WI38 (cell line): ENCODE data around the gene PCLO.
"Not testable (repeated sequence)": the region's sequence is repeated elsewhere in the genome, so short reads cannot be mapped to it uniquely, and the experiment has no call there.

Source experiments
- H3K4me3 ChIP-seq: 2 replicates; pipeline ENCODE4 v1.5.1; 2011; ENCODE audit warnings: low read depth, mild to moderate bottlenecking, control low read depth, low read length
- CTCF ChIP-seq: IDR thresholded peaks from 2 replicates; pipeline ENCODE4 v1.5.1; 2012; ENCODE audit warnings: low read depth, mild to moderate bottlenecking, control low read depth, low read length

PCLO gene

GRCh38 chr7:83085299-83085698, 77.4 kb downstream of the PCLO start:
- no peak overlapping the region for H3K4me3 ChIP-seq
- TF ChIP-seq CTCF: no peak

DNA sequence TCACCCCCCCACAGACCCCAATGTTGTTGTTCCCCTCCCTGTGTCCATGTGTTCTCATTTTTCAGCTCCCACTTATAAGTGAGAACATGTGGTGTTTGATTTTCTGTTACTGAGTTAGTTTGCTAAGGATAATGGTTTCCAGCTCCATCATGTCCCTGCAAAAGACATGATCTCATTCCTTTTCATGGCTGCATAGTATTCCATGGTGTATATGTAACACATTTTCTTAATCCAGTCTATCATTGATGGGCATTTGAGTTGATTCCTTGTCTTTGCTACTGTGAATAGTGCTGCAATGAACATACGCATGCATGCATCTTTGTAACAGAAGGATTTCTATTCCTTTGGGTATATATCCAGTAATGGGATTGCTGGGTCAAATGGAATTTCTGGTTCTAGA, 82.8 kb downstream of the PCLO start:
- H3K4me3 ChIP-seq: not testable (repeated sequence)

DNA sequence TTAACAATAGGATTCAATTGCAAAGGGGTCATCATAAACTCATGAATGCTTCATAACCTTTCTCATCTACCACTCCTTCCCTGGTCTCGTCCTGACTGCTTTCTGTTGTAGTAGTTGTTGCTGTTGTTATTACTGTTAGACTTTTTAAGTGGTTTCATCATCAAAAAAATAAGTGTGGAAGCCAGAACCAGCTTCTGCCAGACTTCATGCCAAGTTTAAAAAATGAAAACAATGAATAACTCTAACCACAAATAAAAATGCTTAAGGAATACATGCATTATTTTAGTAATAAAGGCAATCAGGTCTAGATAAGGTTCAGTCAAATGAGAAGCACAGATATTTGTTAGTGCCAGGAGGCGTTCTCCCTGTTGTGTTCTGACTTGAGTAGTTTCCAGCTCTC, 85.4 kb downstream of the PCLO start:
- TF ChIP-seq CTCF: no peak
- H3K4me3 ChIP-seq: no peak overlapping the region

DNA sequence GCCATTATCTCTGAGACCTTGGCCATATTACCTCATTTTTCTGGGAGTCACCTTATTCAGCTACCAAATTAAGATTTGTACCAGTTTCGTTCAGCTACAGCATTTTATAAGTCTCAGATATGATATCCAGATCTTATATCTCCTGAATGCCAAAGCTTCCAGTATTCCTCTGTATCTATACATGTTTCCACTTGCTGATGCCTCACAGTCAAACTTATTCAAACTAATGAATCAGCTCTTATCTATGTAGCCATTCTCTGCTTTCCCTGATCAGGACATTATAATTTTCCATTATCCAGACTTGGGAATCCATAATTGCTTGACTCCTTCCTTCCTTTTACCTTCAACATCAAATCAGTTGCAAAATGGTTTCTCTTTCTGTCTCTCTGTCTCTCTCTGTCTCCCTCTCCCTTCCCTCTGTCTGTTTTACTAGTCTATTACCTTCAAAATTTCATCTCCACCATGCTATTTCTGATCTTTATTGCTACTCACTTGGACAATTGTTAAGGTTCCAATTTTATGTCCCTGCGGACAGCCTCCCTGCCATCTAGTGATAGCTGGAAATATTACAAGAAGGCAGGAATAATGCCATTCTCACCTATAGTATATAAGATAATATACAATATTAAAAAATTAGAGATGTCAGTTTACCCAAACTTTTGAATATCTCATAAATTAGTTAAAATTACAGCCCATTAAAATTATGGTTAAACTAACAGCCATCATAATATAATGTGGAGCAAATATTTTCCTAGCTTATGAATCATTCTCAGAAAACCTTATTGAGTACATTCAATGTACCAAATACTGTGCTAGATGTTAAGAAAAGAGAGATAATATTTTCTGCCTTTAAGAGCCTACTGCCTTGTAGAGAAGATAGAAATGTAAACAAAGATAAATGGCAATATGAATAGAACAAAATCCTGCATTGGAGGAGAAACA, 89.8 kb downstream of the PCLO start:
- no peak for TF ChIP-seq CTCF

DNA sequence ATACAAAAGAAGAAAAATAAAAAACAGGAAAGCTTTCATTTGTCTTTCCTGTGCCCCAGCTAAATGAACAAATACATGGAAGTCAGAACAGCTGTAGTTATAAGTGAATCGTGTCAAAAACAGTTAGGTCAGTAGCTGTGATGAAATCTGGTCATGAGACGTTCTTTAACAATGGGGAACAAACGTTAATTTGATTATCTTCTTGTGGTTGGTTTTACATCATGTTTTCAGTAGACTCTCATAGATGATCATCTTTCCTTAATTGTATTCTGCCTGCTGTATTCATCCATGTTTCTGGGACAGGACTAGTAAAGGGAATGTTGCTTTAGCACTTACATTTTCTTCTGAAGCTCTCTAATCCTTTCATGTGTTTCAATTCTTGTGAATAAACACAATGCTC, 97.0 kb downstream of the PCLO start:
- no peak overlapping the region for H3K4me3 ChIP-seq
- no peak for TF ChIP-seq CTCF

More for the DNA sequence above, 89.8 kb downstream of the PCLO start:
- H3K4me3 ChIP-seq: no peak overlapping the region

DNA sequence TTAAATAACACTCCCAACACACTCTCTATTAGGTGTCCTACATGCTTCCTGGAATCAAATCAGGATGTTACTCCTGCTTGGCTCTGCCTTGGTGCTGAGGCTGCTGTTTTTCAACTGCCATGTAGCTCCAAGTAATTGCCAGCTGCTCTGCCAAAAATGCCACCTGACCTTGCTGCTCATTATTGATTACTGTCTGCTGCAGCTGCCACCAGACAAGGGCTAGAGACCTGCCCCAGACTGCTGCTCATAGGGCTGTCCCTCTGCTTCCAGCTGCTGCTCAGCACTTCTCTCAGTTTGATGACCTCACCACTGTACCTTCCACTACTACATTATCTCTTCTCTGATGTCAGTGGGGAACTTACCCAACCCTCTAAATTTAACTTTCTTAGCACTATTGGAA, 102.5 kb downstream of the PCLO start:
- TF ChIP-seq CTCF: no peak
- no peak overlapping the region for H3K4me3 ChIP-seq

- TF ChIP-seq CTCF: no peak
- H3K4me3 ChIP-seq: no peak overlapping the region
Observed at GRCh38 chr7:83058667-83059066, 104.0 kb downstream of the PCLO start.
